ENCODE results near the gene RDM1.

Gene RDM1

GRCh38 chr17:35931794-35932425, 1.3 kb upstream of the RDM1 start:
- DNase-seq = no peak

- no peak for DNase-seq
These were observed 2.9 kb downstream of the RDM1 start for GRCh38 chr17:35927714-35928113.

- no peak for DNase-seq
These were observed 6.9 kb downstream of the RDM1 start for GRCh38 chr17:35923609-35924114.

- DNase-seq = no peak
These were observed 10.3 kb downstream of the RDM1 start for GRCh38 chr17:35920229-35920628.

- no peak for DNase-seq
These were observed 11.9 kb downstream of the RDM1 start for GRCh38 chr17:35918665-35919064.

- DNase-seq = no peak
These were observed 12.9 kb downstream of the RDM1 start for GRCh38 chr17:35917519-35918213.

GRCh38 chr17:35915153-35915964, 15.2 kb downstream of the RDM1 start:
- no peak for DNase-seq

- DNase-seq = no peak
These were observed 16.2 kb downstream of the RDM1 start for GRCh38 chr17:35914354-35914753.

- DNase-seq = no peak
These were observed 17.0 kb downstream of the RDM1 start for GRCh38 chr17:35913609-35914008.

- DNase-seq = no peak
These were observed 17.6 kb downstream of the RDM1 start for GRCh38 chr17:35912942-35913341.

- peak; percentile 67 for DNase-seq
These were observed 18.1 kb downstream of the RDM1 start for GRCh38 chr17:35912339-35912912.

- no peak for DNase-seq
These were observed 21.2 kb downstream of the RDM1 start for GRCh38 chr17:35909408-35909807.

- no peak for DNase-seq
These were observed 22.9 kb downstream of the RDM1 start for GRCh38 chr17:35907691-35908090.

GRCh38 chr17:35906926-35907637, 23.5 kb downstream of the RDM1 start:
- no peak for DNase-seq

- no peak for DNase-seq
These were observed 24.2 kb downstream of the RDM1 start for GRCh38 chr17:35906191-35906925.

- DNase-seq = no peak
These were observed 27.1 kb downstream of the RDM1 start for GRCh38 chr17:35903451-35903850.

- DNase-seq = no peak
These were observed 28.9 kb downstream of the RDM1 start for GRCh38 chr17:35901631-35902175.

GRCh38 chr17:35900708-35901480, 29.7 kb downstream of the RDM1 start:
- no peak for DNase-seq

- no peak for DNase-seq
These were observed 30.3 kb downstream of the RDM1 start for GRCh38 chr17:35900280-35900679.

GRCh38 chr17:35898283-35899070, 32.1 kb downstream of the RDM1 start:
- peak; percentile 86 for DNase-seq
